ENCODE data around the gene C8G. TPM values are rescaled to one million over a fixed set of nuclear protein-coding genes. Genes with fewer than 3 reads are reported as not detected.

Gene C8G
- total and polyA plus RNA-seq, 2 of the 4 experiments (the other 2 are of a cell fraction), result 0.80 TPM; not detected in 1

- intact Hi-C loops (cut with micrococcal nuclease), result no loop called here
These were observed 8.1 kb downstream of the C8G start for GRCh38 chr9:136952876-136953770.

More at GRCh38 chr9:136952876-136953770, 8.1 kb downstream of the C8G start:
- no TSS peak for BruUV-seq (replicated peaks)
- in situ Hi-C loops (cut with MboI; ENCODE audit: low sequenced_read_pairs) (no loop called here), dilution Hi-C loops (cut with HindIII; ENCODE audit: low sequenced_read_pairs, unreplicated experiment) (no loop called here)
- Histone ChIP-seq H3K9ac (ENCODE audit: low read depth, low read length) (no peak overlapping the region), H3K27ac (ENCODE audit: insufficient read depth, low read length) (no peak overlapping the region), H3K56ac (ENCODE audit: extremely low read depth, insufficient read depth, low read length) (no peak overlapping the region), H2BK15ac (ENCODE audit: low read depth, low read length) (no peak overlapping the region), H4K20me1 (ENCODE audit: insufficient read depth, low read length) (no peaks in the 10 kb centered on the region), H3K79me1 (ENCODE audit: low read depth in 1 of 2, low read length in 2 of 2) (no peaks in the 10 kb centered on the region), H4K8ac (ENCODE audit: low read depth in 2 of 2, low read length in 2 of 2) (no peak overlapping the region), H2AK5ac (ENCODE audit: low read depth, low read length) (no peak overlapping the region), H3K14ac (replicated peaks; ENCODE audit: low read depth, low read length) (no peak overlapping the region), H2BK20ac (ENCODE audit: low read depth, low read length) (no peak overlapping the region), H2BK5ac (ENCODE audit: low read depth, low read length, poor library complexity, severe bottlenecking) (no peak overlapping the region), H3K9me3 (ENCODE audit: control insufficient read depth, insufficient read depth, low read length) (peaks cover 3% of the 10 kb centered on the region), H4K5ac (ENCODE audit: low read depth, low read length) (no peak overlapping the region), H2AFZ (replicated peaks; ENCODE audit: low read length, poor library complexity) (no peak overlapping the region), H3K4me2 (ENCODE audit: low read depth, low read length) (no peak overlapping the region), H3K4ac (ENCODE audit: low read depth, low read length) (no peak overlapping the region), H2BK120ac (ENCODE audit: low read depth, low read length) (no peak overlapping the region), H4K91ac (ENCODE audit: insufficient read depth, low read depth, low read length) (no peak overlapping the region), H3K27me3 (ENCODE audit: control insufficient read depth, insufficient read depth, low read length) (peaks cover 18% of the 10 kb centered on the region; the same call in 1 of the 2 replicates), H3K4me3 (ENCODE audit: insufficient read depth, low read depth, low read length) (no peak overlapping the region), H3K9me1 (ENCODE audit: insufficient read depth, low read length) (no peaks in the 10 kb centered on the region), H3K18ac (ENCODE audit: low read depth, low read length) (no peak overlapping the region), H3K4me1 (ENCODE audit: control insufficient read depth, insufficient read depth, low read length) (no peaks in the 10 kb centered on the region; the same call in 1 of the 2 replicates), H3K36me3 (ENCODE audit: control insufficient read depth, insufficient read depth, low read length) (no peaks in the 10 kb centered on the region), H3K23ac (ENCODE audit: low read depth, low read length) (no peak overlapping the region), H2AK9ac (replicated peaks; ENCODE audit: low read depth, low read length, poor library complexity) (no peak overlapping the region)
- ChIA-PET CTCF (no interaction called here), POLR2A (ENCODE audit: unreplicated experiment) (no interaction called here)
- DNase-seq (no peak), ATAC-seq (ENCODE audit: low read depth) (no peak)
- TF ChIP-seq USF2 (IDR thresholded peaks at IDR 0.05; ENCODE audit: low read depth, low read length), result no peak
- TF ChIP-seq CEBPB (IDR thresholded peaks at IDR 0.05; ENCODE audit: low read depth, low read length), result no peak
- no peak for TF ChIP-seq MAFK (IDR thresholded peaks at IDR 0.05; ENCODE audit: low read depth, low read length)
- TF ChIP-seq BHLHE40 (IDR thresholded peaks at IDR 0.05; ENCODE audit: low read depth, low read length), result no peak
- no peak for TF ChIP-seq ELK1 (IDR thresholded peaks at IDR 0.05; ENCODE audit: borderline replicate concordance, low read depth, low read length)
- no peak for TF ChIP-seq MAZ (IDR thresholded peaks at IDR 0.05; ENCODE audit: borderline replicate concordance, low read depth, low read length)
- TF ChIP-seq FOS (IDR thresholded peaks at IDR 0.05; ENCODE audit: low read depth, low read length), result no peak
- TF ChIP-seq CTCF (conservative IDR thresholded peaks at IDR 0.05; ENCODE audit: low read depth, low read length), result no peak
- TF ChIP-seq NFE2L2 (IDR thresholded peaks at IDR 0.05; ENCODE audit: low read depth, low read length), result no peak
- no peak for TF ChIP-seq RCOR1 (IDR thresholded peaks at IDR 0.05; ENCODE audit: insufficient replicate concordance, low read length)
- no peak for TF ChIP-seq MXI1 (IDR thresholded peaks at IDR 0.05; ENCODE audit: borderline replicate concordance, low read depth, low read length)
- TF ChIP-seq SMC3 (IDR thresholded peaks at IDR 0.05; ENCODE audit: low read depth, low read length), result no peak
- TF ChIP-seq POLR2A (IDR thresholded peaks at IDR 0.05; ENCODE audit: low read depth, low read length), result no peak
- no peak for TF ChIP-seq CHD1 (IDR thresholded peaks at IDR 0.05; ENCODE audit: low read depth, low read length)
- TF ChIP-seq RFX5 (IDR thresholded peaks at IDR 0.05; ENCODE audit: low read depth, low read length), result no peak
- 87% methylated on average over 24 of the region's 44 CpGs; no CpG with 5 or more reads in 1 of the 2 experiments for WGBS, 2 experiments (ENCODE audit: extremely low coverage in 2 of 2, insufficient read length in 1 of 2)

All from IMR-90 (cell line).